Activated T-helper 17 cell treated with anti-CD3 and anti-CD28 coated beads, Interleukin-2, amount 50 U/mL, for 72 hours (primary cell): Measurements from ENCODE around the gene MREG. TPM values are rescaled to one million over a fixed set of nuclear protein-coding genes. Genes with fewer than 3 reads are reported as not detected.
"Not testable (repeated sequence)": the region's sequence is repeated elsewhere in the genome, so short reads cannot be mapped to it uniquely, and the experiment has no call there.

ENCODE experiments used
- ATAC-seq: fragments of 150-1000 bp; cut with Tn5 transposase; replicated peaks from 2 replicates; pipeline ENCODE4 v1.10.0; 2021; ENCODE audit warnings: mild to moderate bottlenecking, moderate library complexity
- H3K27ac Mint-ChIP-seq: one replicate; pipeline ENCODE4 v1.8.0; 2022; ENCODE audit warnings: mixed read lengths
- H3K27me3 Mint-ChIP-seq: one replicate; pipeline ENCODE4 v1.8.0; 2022; ENCODE audit warnings: mixed read lengths
- H3K36me3 Mint-ChIP-seq: one replicate; pipeline ENCODE4 v1.8.0; 2022; ENCODE audit warnings: low read depth, mild to moderate bottlenecking, mixed read lengths
- H3K4me1 Mint-ChIP-seq: one replicate; pipeline ENCODE4 v1.8.0; 2022; ENCODE audit warnings: mixed read lengths
- H3K4me3 Mint-ChIP-seq: one replicate; pipeline ENCODE4 v1.8.0; 2022; ENCODE audit warnings: mild to moderate bottlenecking, mixed read lengths
- H3K9me3 Mint-ChIP-seq: one replicate; pipeline ENCODE4 v1.8.0; 2022; ENCODE audit warnings: mixed read lengths
- total RNA-seq, 2 donors: library from RNA; stranded (reverse); gene quantifications; one replicate each; pipeline ENCODE4 v1.2.3, GENCODE V29; 2022

MREG gene
- total RNA-seq, 2 donors from 2014 or later: 7.5 to 22.0 TPM

DNA sequence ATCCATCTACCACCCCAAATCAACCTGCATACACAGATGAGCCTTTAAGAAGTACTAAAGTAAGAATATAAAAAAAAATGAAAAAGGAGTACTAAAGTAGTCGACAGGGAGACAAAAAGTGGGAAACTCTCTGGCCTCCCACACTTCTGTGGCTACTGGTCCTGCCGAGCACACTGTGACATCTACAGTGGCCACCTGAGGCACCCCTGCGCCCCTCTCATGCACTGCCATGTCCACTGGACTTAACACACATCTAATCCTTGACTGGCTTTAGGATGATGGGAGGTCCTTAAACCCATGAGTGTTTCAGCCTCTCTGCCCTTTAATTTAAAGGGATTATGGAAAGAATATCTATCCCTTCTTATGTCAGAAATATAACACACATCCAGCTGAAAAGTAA, 71.2 kb downstream of the MREG start:
- H3K27ac Mint-ChIP-seq: no peak overlapping the region
- ATAC-seq: no peak
- peaks cover 58% of the 10 kb centered on the region for H3K36me3 Mint-ChIP-seq
- no peaks in the 10 kb centered on the region for H3K27me3 Mint-ChIP-seq
- no peak overlapping the region for H3K4me3 Mint-ChIP-seq
- no peaks in the 10 kb centered on the region for H3K9me3 Mint-ChIP-seq
- H3K4me1 Mint-ChIP-seq: peaks cover 4% of the 10 kb centered on the region

DNA sequence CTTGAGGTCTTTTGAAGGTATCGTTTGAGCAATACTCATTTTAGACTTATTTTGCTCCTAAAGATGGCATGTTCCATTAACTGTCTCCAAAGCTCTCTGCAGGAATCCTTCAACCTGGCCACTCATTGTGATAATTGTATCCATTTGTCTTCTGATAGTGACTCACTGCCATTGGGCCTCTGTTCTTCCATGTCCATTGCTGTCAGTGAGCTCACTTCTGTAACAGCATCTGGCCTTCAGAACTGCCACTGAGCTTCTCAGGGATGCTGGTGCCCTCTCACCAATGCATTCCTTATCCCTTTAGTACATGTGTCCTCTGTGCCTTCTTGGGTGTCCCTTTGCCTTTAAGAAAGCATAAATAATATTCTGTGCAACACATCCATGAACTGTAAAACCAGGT, 71.6 kb downstream of the MREG start:
- H3K27ac Mint-ChIP-seq: no peak overlapping the region
- no peaks in the 10 kb centered on the region for H3K27me3 Mint-ChIP-seq
- H3K9me3 Mint-ChIP-seq: no peaks in the 10 kb centered on the region
- ATAC-seq: no peak
- no peak overlapping the region for H3K4me3 Mint-ChIP-seq
- peaks cover 4% of the 10 kb centered on the region for H3K4me1 Mint-ChIP-seq
- H3K36me3 Mint-ChIP-seq: peaks cover 54% of the 10 kb centered on the region

DNA sequence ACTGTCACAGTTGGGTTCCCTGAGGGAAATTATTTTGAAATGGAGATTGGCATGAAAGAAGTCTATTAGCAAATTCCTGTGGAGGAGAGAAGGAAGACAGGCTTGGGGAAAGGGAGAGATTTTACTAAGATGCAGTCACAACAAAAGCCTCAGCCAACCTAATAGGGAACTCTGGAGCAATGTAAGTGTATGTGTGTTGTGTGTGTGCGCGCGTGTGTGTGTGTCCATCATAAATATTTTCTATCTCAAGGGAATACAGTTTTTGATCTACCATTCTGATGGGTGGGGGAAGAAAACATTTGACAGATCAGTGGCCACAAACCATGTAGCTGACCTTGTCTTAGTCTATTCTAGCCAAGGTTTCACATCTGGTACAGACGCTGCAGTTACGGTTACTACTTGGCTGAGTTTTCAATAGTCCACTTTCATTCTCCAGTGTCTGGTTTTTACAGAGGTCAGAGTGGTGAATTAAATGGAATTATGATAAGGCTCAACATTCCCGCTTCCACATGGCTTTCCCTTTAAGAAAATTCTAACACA, 72.6 kb downstream of the MREG start:
- no peaks in the 10 kb centered on the region for H3K9me3 Mint-ChIP-seq
- peaks cover 4% of the 10 kb centered on the region for H3K4me1 Mint-ChIP-seq
- no peak overlapping the region for H3K4me3 Mint-ChIP-seq
- peaks cover 43% of the 10 kb centered on the region for H3K36me3 Mint-ChIP-seq
- H3K27me3 Mint-ChIP-seq: no peaks in the 10 kb centered on the region
- ATAC-seq: no peak
- H3K27ac Mint-ChIP-seq: no peak overlapping the region

DNA sequence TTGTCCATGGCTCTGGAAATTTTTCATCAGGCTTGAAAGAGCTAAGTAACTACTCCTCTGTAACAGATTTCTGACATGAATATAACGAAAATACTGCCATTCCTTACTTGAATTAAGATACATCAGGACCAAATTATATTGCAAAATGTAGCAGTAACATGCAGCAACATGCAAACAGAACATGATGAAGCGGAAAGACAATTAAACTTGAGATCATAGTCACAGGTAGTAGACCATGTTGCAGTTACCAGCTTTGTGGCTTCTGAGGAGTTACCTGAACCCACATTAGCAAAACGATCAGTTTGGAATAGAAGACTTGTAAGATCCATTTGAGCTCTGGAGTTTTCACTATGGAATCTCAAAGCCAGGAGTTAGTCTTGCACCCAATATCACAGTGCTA, 76.2 kb downstream of the MREG start:
- H3K27me3 Mint-ChIP-seq: no peaks in the 10 kb centered on the region
- peaks cover 12% of the 10 kb centered on the region for H3K36me3 Mint-ChIP-seq
- H3K27ac Mint-ChIP-seq: no peak overlapping the region
- no peak for ATAC-seq
- no peaks in the 10 kb centered on the region for H3K9me3 Mint-ChIP-seq
- no peak overlapping the region for H3K4me3 Mint-ChIP-seq
- no peaks in the 10 kb centered on the region for H3K4me1 Mint-ChIP-seq

DNA sequence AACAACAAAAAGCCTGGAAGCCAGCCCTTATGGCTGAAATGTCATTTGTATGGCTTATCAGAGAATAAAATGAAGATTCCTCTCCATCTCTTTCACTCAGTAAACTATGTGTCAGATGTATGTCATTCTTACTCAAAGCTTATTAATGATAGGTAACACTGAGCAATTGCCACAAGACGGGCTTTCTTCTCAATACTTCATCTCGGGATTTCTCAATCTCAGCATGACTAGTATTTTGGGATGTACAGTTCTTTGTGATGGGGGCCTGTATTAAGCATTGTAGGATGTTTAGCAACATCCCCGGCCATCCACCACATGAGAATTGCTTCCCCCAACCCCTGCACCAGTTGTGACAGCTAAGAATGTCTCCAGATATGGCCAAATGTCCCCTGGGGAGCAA, 80.2 kb downstream of the MREG start:
- H3K27me3 Mint-ChIP-seq: peaks cover 8% of the 10 kb centered on the region
- no peaks in the 10 kb centered on the region for H3K4me1 Mint-ChIP-seq
- no peak overlapping the region for H3K4me3 Mint-ChIP-seq
- H3K9me3 Mint-ChIP-seq: no peaks in the 10 kb centered on the region
- ATAC-seq: no peak
- no peak overlapping the region for H3K27ac Mint-ChIP-seq
- no peaks in the 10 kb centered on the region for H3K36me3 Mint-ChIP-seq

DNA sequence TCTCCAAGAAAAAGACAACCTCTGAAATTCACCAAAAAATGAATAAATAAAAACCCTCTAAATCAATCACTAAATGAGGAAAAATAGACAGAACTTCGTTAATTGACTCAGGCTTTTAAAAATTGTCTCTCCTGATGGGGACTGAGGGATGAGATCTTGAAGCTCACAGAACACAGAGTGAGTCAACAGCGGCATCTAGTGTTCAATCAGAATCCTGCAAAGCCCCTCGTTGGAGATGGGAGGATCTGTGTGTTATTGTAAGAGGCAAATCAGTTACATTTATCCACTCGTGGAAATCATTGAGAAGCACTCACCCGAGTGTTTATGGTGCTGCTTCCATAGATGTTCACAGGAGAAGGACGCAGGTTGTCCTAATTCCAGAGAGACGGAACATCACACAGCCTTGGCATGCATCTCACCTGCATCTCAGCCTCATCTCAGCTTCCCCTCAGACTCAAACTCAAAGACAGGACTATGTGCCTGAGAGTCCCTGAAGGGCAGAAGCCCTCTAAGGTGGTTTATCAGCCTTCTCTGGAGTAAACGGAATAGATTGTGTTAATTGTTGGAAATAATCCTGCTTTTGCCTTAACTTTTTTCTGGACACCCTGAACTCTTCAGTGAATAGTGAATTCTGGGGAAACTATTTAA, 82.0 kb downstream of the MREG start:
- Mint-ChIP-seq H3K9me3 (no peaks in the 10 kb centered on the region), H3K4me3 (no peak overlapping the region), H3K27ac (no peak overlapping the region), H3K4me1 (no peaks in the 10 kb centered on the region), H3K36me3 (no peaks in the 10 kb centered on the region), H3K27me3 (peaks cover 12% of the 10 kb centered on the region)
- peak; percentile 72 for ATAC-seq

DNA sequence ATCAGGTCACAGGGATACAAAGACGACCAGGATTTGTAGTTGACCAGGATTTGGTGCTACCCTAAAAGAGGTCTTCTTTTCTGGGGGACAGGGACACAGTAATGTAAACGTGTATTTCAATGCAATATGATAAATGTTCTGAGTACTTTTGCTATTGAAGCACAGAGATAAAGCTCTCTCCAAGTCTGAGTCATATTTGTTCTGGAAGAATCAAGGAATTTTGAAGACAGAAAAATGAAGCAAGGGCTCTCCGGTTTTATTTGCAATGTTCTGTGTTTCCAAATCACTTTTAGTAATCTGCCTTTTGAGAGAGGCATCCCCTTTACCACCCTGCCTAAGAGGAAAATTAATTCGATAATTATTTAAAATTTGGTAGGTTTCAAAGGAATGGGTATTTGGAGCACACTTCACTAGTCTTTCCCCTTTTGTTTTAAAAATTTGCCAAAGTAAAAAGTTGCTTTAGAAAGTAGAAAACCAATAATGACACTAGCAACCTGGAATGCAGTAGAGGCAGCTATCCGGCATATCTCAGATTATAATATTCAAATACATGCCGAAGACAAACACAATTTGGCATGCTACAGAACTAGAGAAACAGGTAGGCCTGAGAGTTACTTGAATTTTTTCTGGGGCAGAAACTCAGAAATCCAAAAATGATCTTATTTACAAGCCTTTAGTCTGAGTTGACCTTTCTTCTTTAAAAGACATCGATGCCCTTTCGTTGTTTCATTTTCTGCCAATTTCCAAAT, 82.7 kb downstream of the MREG start:
- H3K36me3 Mint-ChIP-seq: no peaks in the 10 kb centered on the region
- H3K4me3 Mint-ChIP-seq: no peak overlapping the region
- no peak for ATAC-seq
- H3K4me1 Mint-ChIP-seq: no peaks in the 10 kb centered on the region
- H3K9me3 Mint-ChIP-seq: no peaks in the 10 kb centered on the region
- no peak overlapping the region for H3K27ac Mint-ChIP-seq
- peaks cover 12% of the 10 kb centered on the region for H3K27me3 Mint-ChIP-seq

DNA sequence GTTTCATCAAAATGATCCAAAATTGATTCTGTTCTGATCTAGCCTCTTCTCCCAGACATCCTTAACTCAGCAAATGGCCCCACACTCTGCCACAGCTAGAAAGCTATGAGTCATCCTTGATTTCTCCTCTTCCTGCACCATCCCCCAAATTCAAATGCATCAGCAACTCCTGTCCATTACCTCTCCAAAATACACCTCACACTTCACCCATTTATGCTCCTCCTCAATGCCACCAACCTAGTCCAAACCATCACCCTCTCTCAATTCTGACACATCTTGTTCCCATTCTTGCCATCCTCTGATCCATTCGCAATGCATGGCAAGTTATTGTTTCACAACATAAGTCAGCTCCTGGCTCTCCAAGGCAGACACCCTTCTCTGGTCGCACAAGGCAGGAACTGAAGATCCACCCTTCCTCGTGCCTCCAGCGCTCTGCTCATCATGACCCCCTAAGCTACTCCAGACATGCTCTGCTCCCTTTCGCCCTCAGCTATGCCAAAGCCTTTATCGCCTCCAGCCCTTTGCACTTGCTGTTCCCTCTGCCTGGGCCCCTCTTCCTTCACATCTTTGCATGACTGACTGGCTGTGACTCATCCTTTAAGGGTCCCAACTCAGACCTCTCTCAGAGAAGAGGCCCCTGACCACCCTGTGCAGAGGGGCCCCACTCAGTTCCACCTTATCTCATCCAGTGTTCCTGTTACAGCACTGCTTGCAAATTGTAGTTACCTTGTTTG, 83.6 kb downstream of the MREG start:
- no peak overlapping the region for H3K4me3 Mint-ChIP-seq
- H3K9me3 Mint-ChIP-seq: no peaks in the 10 kb centered on the region
- H3K36me3 Mint-ChIP-seq: no peaks in the 10 kb centered on the region
- no peak for ATAC-seq
- H3K27me3 Mint-ChIP-seq: peaks cover 16% of the 10 kb centered on the region
- no peak overlapping the region for H3K27ac Mint-ChIP-seq
- H3K4me1 Mint-ChIP-seq: no peaks in the 10 kb centered on the region

DNA sequence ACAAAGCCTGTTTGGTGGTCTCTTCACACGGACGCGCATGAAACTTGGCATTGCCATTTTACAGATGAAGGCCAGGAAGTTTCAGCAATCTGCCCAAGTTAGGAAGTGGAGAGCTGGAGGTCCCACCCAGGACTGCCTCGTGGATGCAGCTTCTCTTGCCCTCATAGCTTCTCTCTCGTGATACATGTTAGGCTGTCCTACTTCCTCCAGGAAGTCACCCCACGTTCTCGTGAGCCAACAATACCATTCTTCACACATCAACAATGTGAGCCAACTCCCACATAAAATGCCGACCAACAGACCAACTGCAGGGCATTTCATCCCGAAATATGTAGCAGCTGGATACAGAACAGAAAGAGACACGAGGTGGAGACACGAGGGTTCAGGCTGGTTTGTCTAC, 85.3 kb downstream of the MREG start:
- H3K9me3 Mint-ChIP-seq: no peaks in the 10 kb centered on the region
- peaks cover 16% of the 10 kb centered on the region for H3K27me3 Mint-ChIP-seq
- no peak overlapping the region for H3K4me3 Mint-ChIP-seq
- no peaks in the 10 kb centered on the region for H3K36me3 Mint-ChIP-seq
- H3K27ac Mint-ChIP-seq: no peak overlapping the region
- no peaks in the 10 kb centered on the region for H3K4me1 Mint-ChIP-seq
- no peak for ATAC-seq

DNA sequence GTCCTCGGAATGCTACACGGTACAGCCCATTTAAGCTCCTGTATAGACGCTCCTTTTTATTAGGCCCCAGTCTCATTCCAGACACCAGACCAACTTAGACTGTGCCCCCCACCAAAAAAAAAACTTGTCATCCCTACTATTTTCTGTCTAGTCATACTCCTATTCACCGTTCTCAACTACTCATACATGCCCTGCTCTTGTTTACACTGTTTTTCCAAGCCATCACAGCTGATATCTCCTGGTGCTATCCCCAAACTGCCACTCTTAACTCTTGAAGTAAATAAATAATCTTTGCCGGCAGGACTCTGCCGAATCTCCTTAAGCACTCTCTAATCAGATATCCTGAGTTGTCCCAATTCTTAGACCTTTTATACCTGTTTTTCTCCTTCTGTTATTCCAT, 86.4 kb downstream of the MREG start:
- H3K4me3 Mint-ChIP-seq, H3K4me1 Mint-ChIP-seq, ATAC-seq, H3K9me3 Mint-ChIP-seq, H3K27ac Mint-ChIP-seq, H3K36me3 Mint-ChIP-seq: not testable (repeated sequence)
- peaks cover 16% of the 10 kb centered on the region for H3K27me3 Mint-ChIP-seq

DNA sequence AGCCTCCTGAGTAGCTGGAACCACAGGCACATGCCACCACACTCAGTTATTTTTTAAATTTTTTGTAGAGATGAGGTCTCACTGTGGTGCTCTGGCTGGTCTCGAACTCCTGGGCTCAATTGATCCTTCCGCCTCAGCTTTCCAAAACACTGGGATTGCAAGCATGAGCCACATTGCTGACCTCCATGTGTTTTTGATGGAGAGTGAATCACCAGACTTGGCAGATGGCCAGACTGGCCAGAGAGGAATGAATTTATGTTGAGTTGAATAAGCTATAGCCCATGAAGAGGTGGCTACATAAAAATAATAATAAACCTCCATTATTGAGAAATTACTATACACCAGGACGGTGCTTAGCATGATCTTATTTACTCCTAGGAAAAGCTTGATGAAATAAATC, 91.5 kb downstream of the MREG start:
- Mint-ChIP-seq H3K4me3 (no peak overlapping the region), H3K27me3 (peaks cover 7% of the 10 kb centered on the region), H3K36me3 (no peaks in the 10 kb centered on the region), H3K4me1 (no peaks in the 10 kb centered on the region), H3K27ac (no peak overlapping the region), H3K9me3 (no peaks in the 10 kb centered on the region)
- ATAC-seq: no peak

DNA sequence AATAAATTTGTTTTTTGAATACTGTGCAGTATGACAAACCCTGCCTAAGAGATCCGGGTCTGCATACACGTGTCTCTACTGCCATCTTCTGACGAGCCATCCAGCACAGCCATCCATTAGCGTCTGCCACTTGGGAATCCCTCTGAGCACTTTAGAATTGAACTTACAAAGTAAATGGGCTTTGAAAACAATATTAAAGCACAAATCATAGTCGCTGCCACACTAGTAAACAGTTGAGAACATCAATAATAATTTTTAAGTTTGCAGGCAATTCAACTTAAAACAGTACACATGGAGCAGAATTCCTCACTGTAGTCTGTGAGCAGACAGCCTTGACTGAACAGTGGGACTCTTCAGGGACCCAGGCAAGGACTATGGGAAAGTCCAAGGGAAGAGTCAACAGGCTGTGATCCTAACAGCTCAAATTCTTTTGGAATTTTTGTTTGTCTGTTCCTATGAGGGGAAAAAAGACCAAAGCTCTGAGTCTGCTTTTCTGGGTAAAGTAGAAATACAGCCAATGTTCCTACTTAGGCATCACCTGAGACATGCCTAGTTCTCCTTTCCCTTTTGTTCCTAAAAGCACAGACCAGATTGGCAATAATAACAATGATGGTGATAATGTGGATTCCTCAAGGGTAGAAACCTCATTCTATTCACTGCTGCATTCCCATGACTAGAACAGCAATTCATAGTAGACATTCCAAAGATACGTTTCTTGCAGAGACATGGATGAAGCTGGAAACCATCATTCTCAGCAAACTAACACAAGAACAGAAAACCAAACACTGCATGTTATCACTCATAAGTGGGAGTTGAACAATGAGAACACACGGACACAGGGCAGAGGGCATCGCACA, 92.9 kb downstream of the MREG start:
- ATAC-seq: peak; percentile 73
- Mint-ChIP-seq H3K27ac (no peak overlapping the region), H3K4me3 (no peak overlapping the region), H3K4me1 (no peaks in the 10 kb centered on the region), H3K27me3 (peaks cover 7% of the 10 kb centered on the region), H3K36me3 (no peaks in the 10 kb centered on the region), H3K9me3 (no peaks in the 10 kb centered on the region)

DNA sequence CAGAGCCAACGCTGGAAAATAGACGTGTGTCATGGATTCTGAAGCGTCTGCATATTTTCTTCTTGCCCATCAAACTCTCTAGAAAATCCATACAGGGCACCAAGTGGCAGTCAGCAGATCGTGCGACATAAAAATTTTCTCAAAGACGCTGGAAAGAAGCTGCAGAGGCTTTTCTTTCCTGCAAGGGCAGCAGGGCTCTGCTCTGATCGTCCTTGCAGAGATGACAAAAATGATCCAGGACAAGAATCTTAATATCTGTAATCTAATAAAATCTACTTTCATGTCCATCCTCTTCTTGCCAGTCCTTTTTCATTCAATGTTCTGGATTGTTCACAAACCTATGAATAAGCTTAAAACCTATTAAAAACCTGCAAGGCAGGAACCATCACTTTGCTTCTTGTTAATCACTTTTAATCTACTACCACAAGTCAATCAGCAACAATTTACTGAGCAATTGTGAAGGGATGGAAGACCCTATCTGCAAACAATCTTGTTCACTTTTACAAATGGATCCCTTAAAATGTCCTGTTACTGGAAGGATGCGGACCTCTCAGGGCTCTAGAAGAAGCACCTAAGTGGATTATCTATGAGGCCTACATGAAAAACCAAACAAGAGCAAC, 93.6 kb downstream of the MREG start:
- Mint-ChIP-seq H3K36me3 (no peaks in the 10 kb centered on the region), H3K4me3 (no peak overlapping the region), H3K4me1 (no peaks in the 10 kb centered on the region), H3K27ac (no peak overlapping the region), H3K27me3 (peaks cover 3% of the 10 kb centered on the region), H3K9me3 (no peaks in the 10 kb centered on the region)
- ATAC-seq: no peak
